Stimulated activated CD8-positive, alpha-beta memory T cell treated with anti-CD3 and anti-CD28 coated beads, Interleukin-15, amount 100 ng/mL, for 1 hour (primary cell): ENCODE measurements around the gene FOXC2.
A peak's percentile ranks its signal among the peaks of the same experiment; 100 is the strongest.

Source experiments
- DNase-seq: peaks from one replicate; pipeline ENCODE4 v3.0.0-alpha.2; 2020; ENCODE audit warnings: low read depth

The FOXC2 gene

DNA sequence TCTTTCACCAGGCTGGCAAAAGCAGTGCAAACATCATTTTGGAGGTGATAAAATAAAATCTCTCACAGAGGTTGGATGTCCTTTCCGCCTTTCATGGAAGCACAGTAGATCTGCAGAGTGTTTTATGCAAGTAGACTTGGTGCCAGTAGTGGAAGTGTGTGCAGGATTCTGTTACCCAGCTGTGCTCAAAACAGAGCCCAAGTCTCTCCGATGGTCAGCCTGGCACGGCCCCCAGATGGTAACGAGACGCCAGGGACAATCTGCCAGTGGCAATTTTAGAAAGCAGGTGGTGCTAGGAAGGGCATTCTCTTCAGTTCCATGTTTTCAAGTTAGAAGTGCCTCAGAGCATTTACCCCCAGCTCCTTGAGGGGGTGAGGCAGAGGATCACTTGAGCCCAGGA, 10.1 kb upstream of the FOXC2 start:
- no peak for DNase-seq

DNA sequence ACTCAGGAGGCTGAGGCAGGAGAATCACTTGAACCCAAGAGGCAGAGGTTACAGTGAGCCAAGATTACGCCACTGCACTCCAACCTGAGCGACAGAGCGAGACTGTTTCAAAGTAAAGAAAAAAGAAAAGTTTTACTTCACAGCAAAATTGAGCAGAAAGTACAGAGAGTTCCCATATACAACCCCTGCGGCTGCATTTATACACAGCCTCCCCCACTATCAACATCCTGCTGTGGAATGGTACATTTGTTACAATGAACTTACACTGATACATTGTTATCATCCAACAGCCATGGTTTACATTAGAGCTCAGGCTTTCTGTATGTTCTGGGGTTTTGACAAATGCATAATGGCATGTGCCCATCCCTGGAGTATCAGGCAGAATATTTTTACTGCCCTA, 9.0 kb upstream of the FOXC2 start:
- no peak for DNase-seq

DNA sequence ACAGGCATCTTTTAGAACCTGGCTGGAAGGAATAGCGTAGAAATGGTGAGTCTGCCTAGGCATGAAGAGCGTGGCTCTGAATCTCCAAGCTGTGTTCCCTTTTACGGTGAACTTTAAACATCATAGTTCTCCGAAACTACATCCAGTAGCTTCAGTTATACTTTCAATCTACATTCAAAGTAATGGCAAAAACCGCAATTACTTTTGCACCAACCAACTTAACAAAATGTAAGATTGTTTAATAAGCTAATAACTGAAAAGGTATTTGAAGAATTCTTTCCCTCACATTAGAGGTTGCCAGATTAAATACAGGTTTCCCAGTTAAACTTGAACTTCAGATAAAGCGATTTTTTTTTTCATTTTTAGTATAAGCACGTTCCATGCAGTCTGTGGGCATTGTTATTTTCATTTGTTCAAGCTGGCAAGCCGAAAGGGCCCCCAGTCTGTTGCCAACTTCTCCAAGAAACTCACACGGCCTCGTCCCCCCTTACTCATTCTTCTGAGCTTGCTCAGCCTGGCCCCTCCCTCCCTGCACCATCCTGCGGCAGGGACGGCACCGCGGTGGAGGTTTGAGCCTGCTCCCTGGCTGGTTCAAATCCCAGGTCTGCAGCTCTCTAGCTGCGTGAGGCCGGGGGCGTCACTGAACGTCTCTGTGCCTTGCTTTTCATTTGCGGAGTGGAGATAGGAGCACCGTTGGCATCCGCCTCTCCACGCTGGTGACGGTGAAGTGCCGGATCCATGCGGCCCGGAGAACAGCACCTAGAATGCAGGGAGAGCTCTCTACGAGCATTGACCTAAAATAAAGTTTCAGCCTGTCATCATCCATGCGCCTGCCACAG, 8.1 kb upstream of the FOXC2 start:
- DNase-seq: no peak

DNA sequence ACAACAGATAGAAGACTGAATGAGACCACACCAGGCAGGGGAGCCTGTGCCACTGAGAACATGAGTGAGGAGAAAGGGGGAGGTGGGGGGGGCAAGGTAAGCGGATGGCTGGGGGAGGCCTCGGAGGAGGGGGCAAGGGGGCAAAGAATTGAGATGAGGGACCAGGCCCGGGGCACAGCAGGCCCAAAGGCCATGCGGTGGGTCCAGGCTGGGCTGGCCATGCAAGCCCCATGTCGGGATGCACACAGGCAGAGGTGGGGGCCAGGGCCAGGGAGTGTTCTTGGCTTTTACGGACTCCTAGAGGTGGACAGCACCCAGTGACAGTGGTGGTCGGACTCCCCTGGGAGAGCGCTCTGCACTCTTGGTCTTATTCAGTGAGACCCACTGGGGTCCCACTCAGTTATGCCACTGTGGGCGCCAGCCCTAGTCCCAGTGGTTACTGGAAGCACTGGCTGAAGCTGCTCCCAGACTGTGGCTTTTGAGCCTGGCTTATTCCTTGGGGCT, 6.8 kb upstream of the FOXC2 start:
- DNase-seq: no peak

DNA sequence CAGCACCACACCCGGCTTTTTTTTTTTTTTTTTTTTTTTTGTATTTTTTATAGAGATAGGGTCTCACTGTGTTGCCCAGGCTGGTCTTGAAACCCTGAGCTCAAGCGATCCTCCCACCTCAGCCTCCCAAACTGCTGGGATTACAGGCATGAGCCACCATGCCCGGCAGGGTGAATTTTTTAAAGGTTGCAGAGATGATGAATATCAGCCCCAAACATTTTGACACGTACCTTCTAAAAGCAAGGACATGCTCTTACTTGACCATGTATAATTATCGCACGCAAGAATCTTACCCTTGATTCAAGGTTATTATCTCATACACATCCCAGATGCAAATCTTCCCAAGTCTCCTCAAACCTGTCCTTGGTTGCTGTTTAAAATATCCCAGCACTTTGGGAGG, 4.3 kb upstream of the FOXC2 start:
- no peak for DNase-seq

DNA sequence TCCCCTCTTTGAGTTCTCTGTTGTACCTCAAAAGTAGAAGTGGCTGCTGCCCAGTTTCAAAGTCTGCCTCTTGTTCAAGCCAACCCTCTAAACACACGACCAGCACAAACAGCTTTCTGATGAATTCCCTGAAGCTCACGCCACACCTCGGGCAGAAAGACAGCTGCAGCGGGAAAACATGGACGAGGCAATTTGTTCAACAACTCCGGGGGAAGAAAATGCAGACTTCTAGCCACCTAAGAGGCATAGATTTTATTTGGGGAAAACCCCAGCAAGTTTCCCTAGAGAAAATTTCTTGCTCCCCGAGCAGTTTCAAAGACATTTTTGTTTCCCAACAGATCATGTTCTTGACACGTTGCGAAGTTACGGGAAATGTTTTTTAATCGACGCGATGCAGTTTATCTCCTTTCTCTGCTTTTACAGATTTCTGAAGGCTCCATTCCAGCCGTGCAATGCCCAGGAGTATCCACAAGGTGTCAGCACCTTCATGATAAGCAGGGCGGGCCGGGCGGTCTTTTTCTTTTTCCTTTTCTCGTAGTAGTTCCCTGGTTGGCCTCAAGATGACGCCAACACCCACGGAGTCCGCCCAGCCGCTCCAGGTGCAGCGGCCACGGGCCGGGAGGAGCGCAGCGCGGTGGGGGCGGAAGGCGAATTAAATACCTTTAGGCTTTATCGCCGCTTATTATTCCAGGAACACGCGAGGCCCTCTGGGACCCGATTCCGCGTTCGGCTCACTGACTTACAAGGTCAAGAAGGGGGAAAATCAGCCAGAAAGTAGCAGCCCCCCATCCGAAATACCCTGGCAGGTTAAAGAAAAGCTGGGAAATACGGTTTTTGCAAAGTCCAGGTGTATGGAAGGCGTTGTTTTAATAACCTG, 2.9 kb upstream of the FOXC2 start:
- DNase-seq: peak; percentile 78

DNA sequence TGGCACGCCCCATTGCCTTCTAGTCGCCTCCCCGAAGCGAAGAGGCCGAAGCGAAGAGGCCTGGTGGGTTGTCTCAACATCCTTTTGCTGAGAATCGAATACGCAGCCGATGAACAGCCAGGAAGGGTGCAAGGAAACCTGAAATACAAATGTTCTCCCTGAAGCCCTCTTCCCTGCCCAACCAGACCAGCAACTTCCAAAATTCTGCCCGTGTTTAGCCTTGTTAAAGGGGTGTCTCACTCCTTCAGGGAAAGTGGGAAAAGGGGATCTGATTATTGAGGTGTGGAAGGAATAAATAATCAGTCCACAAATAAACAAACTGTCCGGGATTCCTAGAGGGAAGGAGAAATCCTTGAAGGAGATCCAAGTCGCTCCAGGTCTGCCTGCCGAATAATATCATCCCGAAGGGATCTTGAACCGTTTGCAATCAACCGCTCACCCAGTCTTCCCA, 1.4 kb upstream of the FOXC2 start:
- no peak for DNase-seq

DNA sequence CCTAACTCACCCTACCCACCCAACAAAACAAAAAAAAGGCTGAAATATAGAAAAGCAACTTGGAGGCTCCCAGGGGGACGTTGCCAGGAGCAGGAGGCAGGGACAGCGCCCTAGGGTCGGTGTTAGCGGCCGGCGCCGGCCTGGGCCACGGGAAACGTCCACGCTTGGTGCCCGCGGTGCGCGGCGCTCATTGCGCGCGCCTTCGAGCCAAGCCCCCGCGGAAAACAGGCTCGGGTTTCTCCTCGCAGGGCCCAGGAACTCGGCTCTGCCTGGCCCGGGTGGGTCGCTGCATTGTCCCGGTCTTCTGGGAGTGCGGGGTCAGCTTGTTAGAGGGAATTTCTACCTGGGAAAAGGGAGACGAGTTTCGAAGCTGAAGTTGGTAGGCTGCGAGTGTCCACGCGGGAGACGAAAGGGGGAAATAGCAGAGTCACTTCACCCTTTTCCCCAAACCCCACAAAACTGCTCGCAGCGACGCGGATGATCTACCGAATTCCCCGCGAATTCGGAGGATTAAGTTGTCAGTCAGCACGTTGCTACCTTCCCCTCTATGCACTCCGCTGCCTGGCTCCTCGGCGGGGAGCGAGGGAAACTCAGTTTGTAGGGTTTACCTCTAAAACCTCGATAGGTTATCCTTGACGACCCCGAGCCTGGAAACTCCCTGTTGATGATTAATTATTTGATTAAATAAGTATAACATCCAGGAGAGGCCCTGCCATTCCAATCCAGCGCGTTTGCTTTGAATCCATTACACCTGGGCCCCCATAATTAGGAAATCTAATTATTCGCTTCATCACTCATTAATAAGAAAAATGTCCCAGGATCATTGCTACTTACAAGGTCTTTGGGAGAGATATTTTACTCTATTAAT, 751 bp upstream of the FOXC2 start:
- no peak for DNase-seq

DNA sequence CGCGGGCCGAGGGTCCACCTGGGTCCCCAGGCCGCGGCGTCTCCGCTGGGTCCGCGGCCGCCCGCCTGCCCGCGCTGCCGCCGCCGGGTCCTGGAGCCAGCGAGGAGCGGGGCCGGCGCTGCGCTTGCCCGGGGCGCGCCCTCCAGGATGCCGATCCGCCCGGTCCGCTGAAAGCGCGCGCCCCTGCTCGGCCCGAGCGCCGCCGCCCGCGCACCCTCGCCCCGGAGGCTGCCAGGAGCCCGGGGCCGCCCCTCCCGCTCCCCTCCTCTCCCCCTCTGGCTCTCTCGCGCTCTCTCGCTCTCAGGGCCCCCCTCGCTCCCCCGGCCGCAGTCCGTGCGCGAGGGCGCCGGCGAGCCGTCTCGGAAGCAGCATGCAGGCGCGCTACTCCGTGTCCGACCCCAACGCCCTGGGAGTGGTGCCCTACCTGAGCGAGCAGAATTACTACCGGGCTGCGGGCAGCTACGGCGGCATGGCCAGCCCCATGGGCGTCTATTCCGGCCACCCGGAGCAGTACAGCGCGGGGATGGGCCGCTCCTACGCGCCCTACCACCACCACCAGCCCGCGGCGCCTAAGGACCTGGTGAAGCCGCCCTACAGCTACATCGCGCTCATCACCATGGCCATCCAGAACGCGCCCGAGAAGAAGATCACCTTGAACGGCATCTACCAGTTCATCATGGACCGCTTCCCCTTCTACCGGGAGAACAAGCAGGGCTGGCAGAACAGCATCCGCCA, 504 bp downstream of the FOXC2 start:
- no peak for DNase-seq

DNA sequence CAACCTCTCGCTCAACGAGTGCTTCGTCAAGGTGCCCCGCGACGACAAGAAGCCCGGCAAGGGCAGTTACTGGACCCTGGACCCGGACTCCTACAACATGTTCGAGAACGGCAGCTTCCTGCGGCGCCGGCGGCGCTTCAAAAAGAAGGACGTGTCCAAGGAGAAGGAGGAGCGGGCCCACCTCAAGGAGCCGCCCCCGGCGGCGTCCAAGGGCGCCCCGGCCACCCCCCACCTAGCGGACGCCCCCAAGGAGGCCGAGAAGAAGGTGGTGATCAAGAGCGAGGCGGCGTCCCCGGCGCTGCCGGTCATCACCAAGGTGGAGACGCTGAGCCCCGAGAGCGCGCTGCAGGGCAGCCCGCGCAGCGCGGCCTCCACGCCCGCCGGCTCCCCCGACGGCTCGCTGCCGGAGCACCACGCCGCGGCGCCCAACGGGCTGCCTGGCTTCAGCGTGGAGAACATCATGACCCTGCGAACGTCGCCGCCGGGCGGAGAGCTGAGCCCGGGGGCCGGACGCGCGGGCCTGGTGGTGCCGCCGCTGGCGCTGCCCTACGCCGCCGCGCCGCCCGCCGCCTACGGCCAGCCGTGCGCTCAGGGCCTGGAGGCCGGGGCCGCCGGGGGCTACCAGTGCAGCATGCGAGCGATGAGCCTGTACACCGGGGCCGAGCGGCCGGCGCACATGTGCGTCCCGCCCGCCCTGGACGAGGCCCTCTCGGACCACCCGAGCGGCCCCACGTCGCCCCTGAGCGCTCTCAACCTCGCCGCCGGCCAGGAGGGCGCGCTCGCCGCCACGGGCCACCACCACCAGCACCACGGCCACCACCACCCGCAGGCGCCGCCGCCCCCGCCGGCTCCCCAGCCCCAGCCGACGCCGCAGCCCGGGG, 1.3 kb downstream of the FOXC2 start:
- DNase-seq: no peak

DNA sequence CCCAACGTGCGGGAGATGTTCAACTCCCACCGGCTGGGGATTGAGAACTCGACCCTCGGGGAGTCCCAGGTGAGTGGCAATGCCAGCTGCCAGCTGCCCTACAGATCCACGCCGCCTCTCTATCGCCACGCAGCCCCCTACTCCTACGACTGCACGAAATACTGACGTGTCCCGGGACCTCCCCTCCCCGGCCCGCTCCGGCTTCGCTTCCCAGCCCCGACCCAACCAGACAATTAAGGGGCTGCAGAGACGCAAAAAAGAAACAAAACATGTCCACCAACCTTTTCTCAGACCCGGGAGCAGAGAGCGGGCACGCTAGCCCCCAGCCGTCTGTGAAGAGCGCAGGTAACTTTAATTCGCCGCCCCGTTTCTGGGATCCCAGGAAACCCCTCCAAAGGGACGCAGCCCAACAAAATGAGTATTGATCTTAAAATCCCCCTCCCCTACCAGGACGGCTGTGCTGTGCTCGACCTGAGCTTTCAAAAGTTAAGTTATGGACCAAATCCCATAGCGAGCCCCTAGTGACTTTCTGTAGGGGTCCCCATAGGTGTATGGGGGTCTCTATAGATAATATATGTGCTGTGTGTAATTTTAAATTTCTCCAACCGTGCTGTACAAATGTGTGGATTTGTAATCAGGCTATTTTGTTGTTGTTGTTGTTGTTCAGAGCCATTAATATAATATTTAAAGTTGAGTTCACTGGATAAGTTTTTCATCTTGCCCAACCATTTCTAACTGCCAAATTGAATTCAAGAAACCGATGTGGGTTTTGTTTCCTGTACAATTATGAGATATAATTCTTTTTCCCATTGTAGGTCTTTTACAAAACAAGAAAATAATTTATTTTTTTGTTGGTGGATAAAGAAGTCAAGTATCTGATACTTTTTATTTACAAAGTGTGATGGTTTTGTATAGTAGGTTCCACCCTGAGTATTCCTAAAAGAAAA, 2.3 kb downstream of the FOXC2 start:
- DNase-seq: no peak

DNA sequence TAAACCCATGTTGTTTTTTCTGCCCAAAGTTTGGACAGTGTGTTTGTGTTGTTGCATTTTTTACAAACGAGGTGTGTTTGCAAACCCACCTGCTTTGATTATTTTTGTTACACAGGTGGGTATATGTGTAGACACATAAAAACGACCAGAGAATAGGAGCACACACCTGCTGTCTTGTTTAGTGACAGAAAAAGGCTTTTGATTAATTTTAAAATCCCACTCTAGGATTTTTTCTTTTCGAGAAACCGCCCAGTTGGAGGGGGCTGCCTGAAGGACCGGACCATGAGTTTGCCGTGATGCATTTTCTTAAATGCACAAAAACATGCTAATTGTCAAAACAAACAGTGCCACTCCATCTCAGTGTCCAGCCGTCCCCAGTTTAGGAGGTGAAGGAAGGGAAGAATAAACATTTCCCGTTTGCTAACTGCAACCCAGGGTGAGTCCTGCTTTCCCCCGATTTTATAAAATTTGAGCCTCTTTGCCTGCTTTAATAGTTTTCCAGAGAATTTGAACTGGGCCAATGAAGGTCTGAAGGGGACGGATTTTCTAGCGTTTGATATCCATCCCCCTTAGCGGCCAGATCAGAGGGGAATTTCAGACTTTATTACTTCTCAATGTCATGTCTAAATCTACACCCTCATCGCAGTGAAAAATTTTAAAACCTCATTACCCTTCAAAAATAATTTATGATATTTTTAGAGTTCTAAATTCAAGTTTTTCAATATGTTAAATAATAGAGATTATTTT, 3.2 kb downstream of the FOXC2 start:
- no peak for DNase-seq

DNA sequence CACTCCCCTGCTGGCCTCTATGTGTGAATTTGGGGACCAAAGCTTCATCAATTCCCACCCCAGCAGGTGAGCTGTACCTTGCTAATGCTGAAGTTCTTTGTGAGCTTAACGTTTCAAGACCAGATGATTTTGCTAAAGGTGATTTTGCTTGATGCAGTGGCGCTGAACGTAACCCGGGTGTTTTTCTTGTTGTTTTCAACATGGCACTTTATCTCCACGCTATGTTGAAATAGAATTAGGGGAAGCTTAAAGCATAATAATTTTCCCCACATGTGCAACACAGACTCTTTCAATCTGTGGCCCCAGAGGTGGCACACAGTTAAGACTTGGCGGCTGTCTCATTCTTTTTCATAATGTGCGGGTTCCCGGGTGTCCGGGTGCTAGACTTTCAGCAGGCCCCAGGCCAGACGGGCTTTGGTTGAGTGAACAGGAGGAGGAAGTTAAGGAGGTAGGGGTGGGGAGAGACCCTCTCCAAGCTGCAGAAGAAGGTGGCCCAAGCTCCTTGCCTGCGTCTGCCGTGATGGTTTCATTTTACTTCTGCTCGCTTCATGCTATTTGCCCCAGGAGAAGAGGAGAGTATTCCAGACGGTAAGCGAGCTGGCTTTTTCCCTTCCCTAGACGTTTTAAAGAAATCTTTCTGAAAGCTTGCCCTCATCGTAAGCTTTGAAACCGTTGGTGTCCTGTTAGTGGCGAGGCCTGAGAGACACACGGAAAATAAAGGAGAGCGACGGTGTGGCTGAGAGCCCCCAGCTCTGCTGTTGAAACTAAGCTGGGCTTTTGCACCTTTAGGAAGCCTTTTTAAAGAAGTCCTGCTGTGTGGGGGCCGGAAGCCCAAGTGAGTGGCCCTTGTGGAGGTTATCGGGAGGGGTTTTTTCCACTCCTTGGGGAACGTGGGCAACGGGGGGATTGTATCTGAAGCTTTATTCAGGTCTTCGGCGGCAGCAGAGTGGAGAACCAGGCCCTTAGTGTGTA, 4.2 kb downstream of the FOXC2 start:
- no peak for DNase-seq

DNA sequence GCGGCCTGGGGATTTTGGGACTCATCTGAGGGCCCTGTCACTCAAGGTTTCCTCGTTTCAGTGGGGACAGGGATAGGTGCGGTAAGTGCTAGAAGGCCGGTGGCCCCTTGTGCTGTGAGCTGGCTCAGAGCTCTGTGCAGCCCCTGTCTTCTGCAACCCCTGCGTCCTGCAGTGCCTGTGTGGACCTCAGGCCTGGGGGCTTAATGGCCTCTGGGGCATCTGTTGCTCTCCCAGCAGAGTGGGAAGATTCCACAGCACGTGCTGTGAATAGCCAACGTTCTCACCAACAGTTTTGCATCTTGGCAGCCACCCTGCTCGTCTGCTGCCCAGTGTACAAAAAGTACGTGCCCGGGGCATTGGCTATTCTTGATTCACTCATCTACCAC, 4.9 kb downstream of the FOXC2 start:
- no peak for DNase-seq

DNA sequence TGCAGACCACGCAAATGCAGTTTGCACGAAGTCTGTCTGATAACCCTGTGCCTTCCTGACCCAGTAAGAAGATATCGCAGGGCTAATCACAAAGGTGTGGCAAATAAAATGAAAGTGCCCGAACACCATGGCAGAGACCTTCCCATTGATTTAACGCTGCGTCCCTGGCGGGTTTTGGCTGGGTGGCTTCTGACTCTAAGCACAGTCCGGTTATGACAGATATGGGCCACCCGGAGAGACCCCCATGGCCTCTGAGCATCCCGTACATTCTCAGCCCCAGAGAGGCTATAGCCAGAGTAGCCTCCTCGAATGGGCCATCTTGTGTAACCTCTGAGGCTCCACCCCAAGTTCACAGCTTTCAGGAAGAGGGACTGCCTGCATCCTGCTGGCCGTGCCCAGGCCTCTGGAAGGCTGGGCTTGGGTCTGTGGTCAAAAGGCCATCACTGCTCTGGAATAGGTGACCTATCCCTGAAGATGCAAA, 5.5 kb downstream of the FOXC2 start:
- no peak for DNase-seq

DNA sequence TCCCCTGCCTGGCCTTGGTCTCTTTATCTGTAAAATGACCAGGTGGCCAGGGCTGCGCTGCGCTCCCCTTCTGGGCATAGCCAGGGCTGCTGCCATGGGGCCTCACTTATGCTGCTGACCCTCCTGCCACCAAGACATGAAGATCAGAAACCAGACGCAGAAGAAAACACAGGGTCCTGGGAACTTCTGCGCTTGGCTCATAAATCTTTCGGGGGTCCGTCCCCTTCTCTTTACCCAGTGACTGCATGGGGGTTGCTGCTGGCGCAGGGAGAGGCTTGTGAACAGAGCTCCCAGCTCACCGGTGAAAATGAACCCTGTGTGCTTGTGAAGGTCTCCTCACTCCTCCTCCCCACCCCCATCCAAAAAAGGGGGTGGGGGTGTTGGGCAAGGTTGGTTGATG, 6.0 kb downstream of the FOXC2 start:
- DNase-seq: no peak

DNA sequence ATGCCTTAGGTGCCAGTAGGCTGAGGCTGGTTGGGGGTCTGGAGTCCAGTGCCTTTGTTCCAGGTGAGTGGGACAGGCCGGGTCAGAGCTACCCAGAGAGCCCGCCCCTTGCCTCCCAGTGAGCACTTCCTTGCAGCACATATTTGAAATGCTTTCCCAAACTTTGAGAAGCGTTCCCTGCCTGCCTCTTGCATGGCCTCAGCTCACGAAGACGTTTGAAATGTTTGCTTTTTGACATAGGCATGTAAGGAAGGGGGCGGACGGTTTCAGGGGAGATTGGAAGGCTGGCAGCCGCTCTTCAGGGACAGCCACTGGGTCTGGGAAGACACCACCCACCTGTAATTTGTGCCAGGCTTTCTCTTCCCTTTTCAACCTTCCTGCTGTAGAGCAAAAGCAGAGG, 6.6 kb downstream of the FOXC2 start:
- no peak for DNase-seq
